ENCODE data around the gene GCC1.

DNA sequence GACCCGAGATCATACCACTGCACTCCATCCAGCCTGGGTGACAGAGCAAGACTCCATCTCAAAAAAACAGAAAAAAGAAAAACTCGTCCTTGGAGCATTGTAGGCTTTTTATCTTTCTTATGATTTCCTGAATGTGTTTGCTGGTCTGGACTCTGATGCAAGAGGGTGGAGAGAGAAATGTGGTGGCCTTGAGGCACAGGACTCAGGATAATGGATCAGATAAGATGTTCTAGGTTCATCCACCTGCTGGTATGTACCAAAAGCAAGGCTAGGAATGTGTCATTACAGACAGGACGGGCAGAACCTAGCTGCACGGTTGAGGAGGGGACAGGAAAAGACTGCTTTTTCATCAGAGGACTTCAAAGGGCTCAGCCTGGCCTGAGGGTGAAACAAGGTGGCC, 33.5 kb downstream of the GCC1 start:
- TF ChIP-seq, protein P1, sequence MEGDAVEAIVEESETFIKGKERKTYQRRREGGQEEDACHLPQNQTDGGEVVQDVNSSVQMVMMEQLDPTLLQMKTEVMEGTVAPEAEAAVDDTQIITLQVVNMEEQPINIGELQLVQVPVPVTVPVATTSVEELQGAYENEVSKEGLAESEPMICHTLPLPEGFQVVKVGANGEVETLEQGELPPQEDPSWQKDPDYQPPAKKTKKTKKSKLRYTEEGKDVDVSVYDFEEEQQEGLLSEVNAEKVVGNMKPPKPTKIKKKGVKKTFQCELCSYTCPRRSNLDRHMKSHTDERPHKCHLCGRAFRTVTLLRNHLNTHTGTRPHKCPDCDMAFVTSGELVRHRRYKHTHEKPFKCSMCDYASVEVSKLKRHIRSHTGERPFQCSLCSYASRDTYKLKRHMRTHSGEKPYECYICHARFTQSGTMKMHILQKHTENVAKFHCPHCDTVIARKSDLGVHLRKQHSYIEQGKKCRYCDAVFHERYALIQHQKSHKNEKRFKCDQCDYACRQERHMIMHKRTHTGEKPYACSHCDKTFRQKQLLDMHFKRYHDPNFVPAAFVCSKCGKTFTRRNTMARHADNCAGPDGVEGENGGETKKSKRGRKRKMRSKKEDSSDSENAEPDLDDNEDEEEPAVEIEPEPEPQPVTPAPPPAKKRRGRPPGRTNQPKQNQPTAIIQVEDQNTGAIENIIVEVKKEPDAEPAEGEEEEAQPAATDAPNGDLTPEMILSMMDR (conservative IDR thresholded peaks at IDR 0.05; ENCODE audit: low read length): no peak
- no peak for TF ChIP-seq EZH2phosphoT487 (IDR thresholded peaks at IDR 0.05; ENCODE audit: borderline replicate concordance, low read depth, low read length)

All from OCI-LY7 (cell line).